OCI-LY3 (cell line): ENCODE measurements around the gene ZSCAN21.

Source experiments
- H2AFZ ChIP-seq: fragments of 200-600, 300-600 bp; shearing (Covaris generic); 2 replicates; pipeline ENCODE4 v1.6.0; 2014; ENCODE audit warnings: antibody characterized with exemption, low read depth, low read length
- H3K27ac ChIP-seq: fragments of 200-600, 300-600 bp; sonication (generic); 2 replicates; pipeline ENCODE4 v1.5.1; 2014; ENCODE audit warnings: mild to moderate bottlenecking, low read length, moderate library complexity, mixed read lengths
- H3K27me3 ChIP-seq: fragments of 200-600, 300-600 bp; sonication (generic); 2 replicates; pipeline ENCODE4 v1.6.1; 2014; ENCODE audit warnings: low read depth, low read length, mixed read lengths
- H3K36me3 ChIP-seq: fragments of 200-600, 300-600 bp; sonication (generic); replicated peaks from 2 replicates; pipeline ENCODE3; 2014; ENCODE audit warnings: low read depth, low read length, mixed read lengths
- H3K4me1 ChIP-seq: fragments of 300-600, 200-600 bp; sonication (generic); 2 replicates; pipeline ENCODE4 v1.6.1; 2014; ENCODE audit warnings: low read length, mixed read lengths
- H3K4me2 ChIP-seq: fragments of 200-600, 300-600 bp; sonication (generic); 2 replicates; pipeline ENCODE4 v1.6.1; 2014; ENCODE audit warnings: low read length, mixed read lengths
- H3K4me3 ChIP-seq: fragments of 300-600, 200-600 bp; sonication (generic); 2 replicates; pipeline ENCODE4 v1.5.1; 2014; ENCODE audit warnings: antibody characterized with exemption, mild to moderate bottlenecking, low read length, moderate library complexity
- H3K79me2 ChIP-seq: fragments of 300-600, 200-600 bp; shearing (Covaris generic); 2 replicates; pipeline ENCODE4 v1.6.1; 2014; ENCODE audit warnings: mild to moderate bottlenecking, low read length, mixed read lengths
- H3K9ac ChIP-seq: fragments of 300-600, 200-600 bp; shearing (Covaris generic); 2 replicates; pipeline ENCODE4 v1.6.0; 2014; ENCODE audit warnings: mild to moderate bottlenecking, low read length, moderate library complexity
- H3K9me3 ChIP-seq: fragments of 200-600, 300-600 bp; shearing (Covaris generic); 2 replicates; pipeline ENCODE4 v1.6.1; 2014; ENCODE audit warnings: low read length, mixed read lengths; ENCODE audit not compliant: insufficient read depth
- H4K20me1 ChIP-seq: fragments of 200-600, 300-600 bp; sonication (generic); 2 replicates; pipeline ENCODE4 v1.6.1; 2016; ENCODE audit warnings: low read length, mixed read lengths; ENCODE audit not compliant: insufficient read depth
- EZH2phosphoT487 ChIP-seq: fragments of 200-600 bp; shearing (Covaris generic); IDR thresholded peaks from 2 replicates; pipeline ENCODE4 v1.6.1; 2018; ENCODE audit warnings: antibody characterized with exemption, mixed run types, low read depth
- TF ChIP-seq, protein P1 (sequence below): fragments of 200-600, 300-600 bp; sonication (generic); IDR thresholded peaks from 2 replicates; pipeline ENCODE4 v1.5.1; 2014; ENCODE audit warnings: antibody characterized with exemption, low read length, low read depth

The ZSCAN21 gene

DNA sequence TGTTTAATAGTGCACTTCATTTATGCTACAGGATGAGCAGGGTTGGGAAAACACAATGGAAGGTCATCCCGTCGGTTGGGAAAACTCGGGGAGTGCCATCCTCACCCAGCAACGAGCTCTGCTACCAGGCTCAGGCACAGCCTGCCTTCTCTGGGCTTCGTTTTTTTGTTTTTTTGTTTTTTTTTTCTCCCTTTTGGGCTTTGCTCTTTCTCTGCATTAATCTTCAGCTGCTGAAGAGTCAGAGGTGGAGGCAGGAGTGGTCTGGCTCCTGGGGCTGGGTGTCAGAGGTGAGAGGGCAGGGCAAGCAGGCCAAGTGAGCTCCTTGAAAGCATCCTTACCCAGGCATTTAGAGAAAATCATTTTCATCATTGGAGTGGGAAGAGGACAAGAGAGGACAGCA lies 20.4 kb downstream of the ZSCAN21 start:
- Histone ChIP-seq H3K27ac (no peak overlapping the region), H3K4me3 (no peak overlapping the region), H3K79me2 (peaks cover 4% of the 10 kb centered on the region; the same call in 1 of the 2 replicates), H3K4me2 (no peak overlapping the region), H3K27me3 (no peaks in the 10 kb centered on the region), H3K4me1 (no peaks in the 10 kb centered on the region), H3K9ac (no peak overlapping the region), H4K20me1 (no peaks in the 10 kb centered on the region), H2AFZ (no peak overlapping the region), H3K9me3 (peaks cover 14% of the 10 kb centered on the region; the same call in 1 of the 2 replicates), H3K36me3 (peaks cover 68% of the 10 kb centered on the region)
- TF ChIP-seq, protein P1, sequence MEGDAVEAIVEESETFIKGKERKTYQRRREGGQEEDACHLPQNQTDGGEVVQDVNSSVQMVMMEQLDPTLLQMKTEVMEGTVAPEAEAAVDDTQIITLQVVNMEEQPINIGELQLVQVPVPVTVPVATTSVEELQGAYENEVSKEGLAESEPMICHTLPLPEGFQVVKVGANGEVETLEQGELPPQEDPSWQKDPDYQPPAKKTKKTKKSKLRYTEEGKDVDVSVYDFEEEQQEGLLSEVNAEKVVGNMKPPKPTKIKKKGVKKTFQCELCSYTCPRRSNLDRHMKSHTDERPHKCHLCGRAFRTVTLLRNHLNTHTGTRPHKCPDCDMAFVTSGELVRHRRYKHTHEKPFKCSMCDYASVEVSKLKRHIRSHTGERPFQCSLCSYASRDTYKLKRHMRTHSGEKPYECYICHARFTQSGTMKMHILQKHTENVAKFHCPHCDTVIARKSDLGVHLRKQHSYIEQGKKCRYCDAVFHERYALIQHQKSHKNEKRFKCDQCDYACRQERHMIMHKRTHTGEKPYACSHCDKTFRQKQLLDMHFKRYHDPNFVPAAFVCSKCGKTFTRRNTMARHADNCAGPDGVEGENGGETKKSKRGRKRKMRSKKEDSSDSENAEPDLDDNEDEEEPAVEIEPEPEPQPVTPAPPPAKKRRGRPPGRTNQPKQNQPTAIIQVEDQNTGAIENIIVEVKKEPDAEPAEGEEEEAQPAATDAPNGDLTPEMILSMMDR: no peak
- TF ChIP-seq EZH2phosphoT487: no peak

DNA sequence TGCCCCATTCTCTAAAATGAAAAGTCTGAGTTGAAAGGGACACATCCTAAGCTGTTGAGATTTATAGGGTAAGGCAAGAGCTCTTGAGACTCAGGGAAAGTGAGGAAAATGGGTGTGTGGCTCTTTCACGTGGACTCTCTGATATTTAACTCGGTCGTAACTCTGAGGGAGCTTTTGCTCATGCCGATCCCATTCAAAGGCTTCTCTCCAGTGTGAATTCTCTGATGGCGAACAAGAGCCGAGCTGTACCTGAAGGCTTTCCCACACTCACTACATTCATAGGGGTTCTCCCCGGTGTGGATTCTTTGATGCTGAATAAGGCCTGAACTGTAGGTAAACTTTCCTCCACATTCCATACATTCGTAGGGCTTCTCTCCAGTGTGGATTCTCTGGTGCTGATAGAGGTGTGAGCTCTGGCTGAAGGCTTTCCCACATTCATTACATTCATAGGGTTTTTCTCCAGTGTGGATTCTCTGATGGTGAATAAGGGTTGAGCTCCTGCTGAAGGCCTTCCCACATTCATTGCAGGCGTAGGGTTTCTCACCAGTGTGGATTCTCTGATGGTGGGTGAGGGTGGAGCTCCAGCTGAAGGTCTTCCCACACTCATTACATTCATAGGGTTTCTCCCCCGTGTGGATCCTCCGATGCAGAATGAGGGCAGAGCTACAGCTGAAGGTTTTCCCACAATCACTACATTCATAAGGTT lies 21.6 kb downstream of the ZSCAN21 start:
- TF ChIP-seq, protein P1: no peak
- no peak for TF ChIP-seq EZH2phosphoT487
- H3K27me3 ChIP-seq: no peaks in the 10 kb centered on the region
- H3K4me1 ChIP-seq: no peaks in the 10 kb centered on the region
- peaks cover 14% of the 10 kb centered on the region; the same call in 1 of the 2 replicates for H3K9me3 ChIP-seq
- peaks cover 69% of the 10 kb centered on the region for H3K36me3 ChIP-seq
- H3K27ac ChIP-seq: no peak overlapping the region
- H3K4me3 ChIP-seq: no peak overlapping the region
- no peak overlapping the region for H2AFZ ChIP-seq
- peaks cover 4% of the 10 kb centered on the region; the same call in 1 of the 2 replicates for H3K79me2 ChIP-seq
- H3K9ac ChIP-seq: no peak overlapping the region
- H4K20me1 ChIP-seq: no peaks in the 10 kb centered on the region
- no peak overlapping the region for H3K4me2 ChIP-seq

DNA sequence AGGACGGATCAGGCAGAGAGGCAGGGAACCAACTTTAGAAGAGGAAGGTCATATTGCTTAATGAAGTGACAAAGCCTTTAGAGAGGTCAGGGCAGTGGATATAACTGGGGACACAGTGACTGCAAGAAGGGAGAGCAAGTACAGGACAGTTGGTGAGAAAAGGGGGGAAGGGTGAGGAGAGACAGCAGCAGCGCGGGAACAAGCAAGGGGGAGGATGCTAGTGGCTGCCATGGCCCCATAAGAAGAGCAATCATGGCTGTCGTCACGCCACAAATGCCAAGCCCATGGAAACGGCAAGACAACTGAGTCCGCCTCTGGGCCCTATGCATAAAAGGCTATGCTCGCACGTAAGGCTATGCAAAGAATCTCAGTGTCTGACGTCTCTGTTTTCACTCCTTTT lies 22.9 kb downstream of the ZSCAN21 start:
- no peak overlapping the region for H2AFZ ChIP-seq
- H3K27ac ChIP-seq: no peak overlapping the region
- peaks cover 15% of the 10 kb centered on the region for H3K79me2 ChIP-seq
- no peak overlapping the region for H3K9ac ChIP-seq
- H3K36me3 ChIP-seq: peaks cover 72% of the 10 kb centered on the region
- no peaks in the 10 kb centered on the region for H3K4me1 ChIP-seq
- H4K20me1 ChIP-seq: no peaks in the 10 kb centered on the region
- no peak for TF ChIP-seq EZH2phosphoT487
- TF ChIP-seq, protein P1: no peak
- H3K4me3 ChIP-seq: no peak overlapping the region
- no peaks in the 10 kb centered on the region for H3K27me3 ChIP-seq
- no peak overlapping the region for H3K4me2 ChIP-seq
- peaks cover 14% of the 10 kb centered on the region; the same call in 1 of the 2 replicates for H3K9me3 ChIP-seq

DNA sequence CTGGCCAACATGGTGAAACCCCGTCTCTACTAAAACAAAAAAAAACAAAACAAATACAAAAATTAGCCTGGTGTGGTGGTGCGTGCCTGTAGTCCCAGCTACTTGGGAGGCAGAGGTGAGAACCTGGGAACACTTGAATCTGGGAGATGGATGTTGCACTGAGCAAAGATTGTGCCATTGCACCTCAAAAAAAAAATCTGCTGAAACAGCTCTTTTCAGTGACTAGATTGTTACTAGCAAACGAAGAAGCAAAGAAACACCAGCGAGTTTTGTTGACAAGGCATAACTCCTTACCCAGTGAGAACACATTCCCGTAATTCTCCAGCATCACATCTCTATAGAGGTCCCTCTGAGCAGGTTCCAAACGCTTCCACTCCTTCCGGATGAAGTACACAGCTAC lies 25.3 kb downstream of the ZSCAN21 start:
- no peak for TF ChIP-seq EZH2phosphoT487

More for the DNA sequence above, 25.3 kb downstream of the ZSCAN21 start:
- Histone ChIP-seq H3K4me1 (no peaks in the 10 kb centered on the region), H3K27me3 (no peaks in the 10 kb centered on the region), H3K9me3 (peaks cover 14% of the 10 kb centered on the region; the same call in 1 of the 2 replicates), H3K4me3 (no peak overlapping the region), H4K20me1 (no peaks in the 10 kb centered on the region), H2AFZ (no peak overlapping the region), H3K36me3 (peaks cover 75% of the 10 kb centered on the region), H3K4me2 (no peak overlapping the region), H3K27ac (no peak overlapping the region), H3K9ac (no peak overlapping the region), H3K79me2 (peaks cover 39% of the 10 kb centered on the region)
